OCI-LY7 (cell line): ENCODE measurements around the gene FUCA2. TPM values are rescaled to one million over a fixed set of nuclear protein-coding genes. Genes with fewer than 3 reads are reported as not detected.
A peak's percentile ranks its signal among the peaks of the same experiment; 100 is the strongest.

ENCODE experiments used
- BruUV-seq: library from RNA; stranded (reverse); fragments of 400-500 nt; replicated peaks from 2 replicates; lab custom pipeline; 2021; lab: Mats Ljungman, UMichigan
- CTCF ChIA-PET: fragments of 300-600 bp; sonication (Branson Sonifier 250); formaldehyde crosslinking; loops from one replicate; lab custom pipeline; 2022; ENCODE audit warnings: antibody characterized with exemption; ENCODE audit not compliant: unreplicated experiment; lab: Charles Lee
- POLR2A ChIA-PET: fragments of 300-600 bp; sonication (Branson Sonifier 250); formaldehyde crosslinking; loops from one replicate; lab custom pipeline; 2022; ENCODE audit warnings: antibody characterized with exemption; lab: Charles Lee
- DNase-seq: peaks from one replicate; pipeline ENCODE4 v3.0.0-alpha.2; 2015; ENCODE audit warnings: low spot score
- H2AFZ ChIP-seq: fragments of 200-600 bp; sonication (generic), shearing (Covaris generic); 2 replicates; pipeline ENCODE4 v1.6.1; 2014; ENCODE audit warnings: mild to moderate bottlenecking, antibody characterized with exemption, low read length, moderate library complexity
- H3K27ac ChIP-seq: fragments of 200-600 bp; sonication (generic); 2 replicates; pipeline ENCODE4 v1.5.1; 2014; ENCODE audit warnings: mixed run types, low read depth, mild to moderate bottlenecking, moderate library complexity, low read length, inconsistent platforms; ENCODE audit not compliant: poor library complexity, severe bottlenecking
- H3K36me3 ChIP-seq: fragments of 200-600 bp; sonication (generic); 2 replicates; pipeline ENCODE4 v1.6.1; 2014; ENCODE audit warnings: mild to moderate bottlenecking, antibody characterized with exemption, low read length, moderate library complexity, mixed read lengths; ENCODE audit not compliant: insufficient read depth
- H3K4me1 ChIP-seq: fragments of 200-600 bp; sonication (generic); 2 replicates; pipeline ENCODE4 v1.5.1; 2014; ENCODE audit warnings: mild to moderate bottlenecking, low read length; ENCODE audit not compliant: insufficient read depth, poor library complexity, severe bottlenecking
- H3K4me2 ChIP-seq: fragments of 200-600 bp; sonication (generic); 2 replicates; pipeline ENCODE4 v1.6.1; 2014; ENCODE audit warnings: mild to moderate bottlenecking, low read length
- H3K4me3 ChIP-seq: fragments of 200-600 bp; sonication (generic); 2 replicates; pipeline ENCODE4 v1.5.1; 2014; ENCODE audit warnings: mild to moderate bottlenecking, low read depth, low read length; ENCODE audit not compliant: poor library complexity, severe bottlenecking
- H3K79me2 ChIP-seq: fragments of 200-600 bp; sonication (generic); 2 replicates; pipeline ENCODE4 v1.6.1; 2016; ENCODE audit warnings: low read depth, mild to moderate bottlenecking, low read length, moderate library complexity, mixed read lengths; ENCODE audit not compliant: insufficient read depth
- H3K9me2 ChIP-seq: fragments of 200-600 bp; sonication (generic); 2 replicates; pipeline ENCODE4 v1.6.1; 2016; ENCODE audit warnings: mild to moderate bottlenecking, low read length, mixed read lengths; ENCODE audit not compliant: insufficient read depth
- H3K9me3 ChIP-seq: fragments of 200-600 bp; sonication (generic); 2 replicates; pipeline ENCODE4 v1.6.1; 2014; ENCODE audit warnings: mild to moderate bottlenecking, mixed run types, low read length, mixed read lengths
- H4K20me1 ChIP-seq: fragments of 200-600 bp; sonication (generic); 2 replicates; pipeline ENCODE4 v1.6.1; 2014; ENCODE audit warnings: mild to moderate bottlenecking, antibody characterized with exemption, low read length, moderate library complexity, mixed read lengths; ENCODE audit not compliant: insufficient read depth
- EZH2phosphoT487 ChIP-seq: fragments of 200-600 bp; sonication (generic); IDR thresholded peaks from 2 replicates; pipeline ENCODE4 v1.6.1; 2018; ENCODE audit warnings: low read depth, borderline replicate concordance, mild to moderate bottlenecking, mixed run types, antibody characterized with exemption, low read length, moderate library complexity, mixed read lengths
- intact Hi-C: fragments of 100-400 bp; cut with micrococcal nuclease; formaldehyde crosslinking; loops from one replicate; pipeline ENCODE4 v1.10.0; 2022; ENCODE audit not compliant: unreplicated experiment
- total RNA-seq, 2 experiments: library from RNA; depleted of rRNA in 1 of 2; stranded (reverse); fragments of >200 nt in 1 of 2; shearing (Covaris generic) in 1 of 2; gene quantifications; 2 replicates each; pipeline ENCODE4 v1.2.3, GENCODE V29; 2014 to 2022
- TF ChIP-seq, protein P1 (sequence below): fragments of 200-600 bp; sonication (generic); conservative IDR thresholded peaks from 2 replicates; pipeline ENCODE4 v1.5.1; 2014; ENCODE audit warnings: mild to moderate bottlenecking, antibody characterized with exemption, low read length, moderate library complexity, mixed read lengths

FUCA2 gene
- total RNA-seq, 2 experiments from 2014 or later = not detected

GRCh38 chr6:143507358-143508145 is 4.0 kb downstream of the FUCA2 start:
- no peak overlapping the region for H2AFZ ChIP-seq
- H3K4me1 ChIP-seq = peaks cover 11% of the 10 kb centered on the region
- no peak overlapping the region for H3K4me3 ChIP-seq
- CTCF ChIA-PET = no interaction called here
- POLR2A ChIA-PET = interaction anchor here (0.7 kb wide), 1 partner anchor 490 kb away, joined by 3 read pairs; no protein-coding TSS in a partner anchor
- no peaks in the 10 kb centered on the region for H3K36me3 ChIP-seq
- peak; percentile 32 for DNase-seq
- no peaks in the 10 kb centered on the region for H3K9me2 ChIP-seq
- no peak overlapping the region for H3K27ac ChIP-seq
- no TSS peak for BruUV-seq
- TF ChIP-seq, protein P1, sequence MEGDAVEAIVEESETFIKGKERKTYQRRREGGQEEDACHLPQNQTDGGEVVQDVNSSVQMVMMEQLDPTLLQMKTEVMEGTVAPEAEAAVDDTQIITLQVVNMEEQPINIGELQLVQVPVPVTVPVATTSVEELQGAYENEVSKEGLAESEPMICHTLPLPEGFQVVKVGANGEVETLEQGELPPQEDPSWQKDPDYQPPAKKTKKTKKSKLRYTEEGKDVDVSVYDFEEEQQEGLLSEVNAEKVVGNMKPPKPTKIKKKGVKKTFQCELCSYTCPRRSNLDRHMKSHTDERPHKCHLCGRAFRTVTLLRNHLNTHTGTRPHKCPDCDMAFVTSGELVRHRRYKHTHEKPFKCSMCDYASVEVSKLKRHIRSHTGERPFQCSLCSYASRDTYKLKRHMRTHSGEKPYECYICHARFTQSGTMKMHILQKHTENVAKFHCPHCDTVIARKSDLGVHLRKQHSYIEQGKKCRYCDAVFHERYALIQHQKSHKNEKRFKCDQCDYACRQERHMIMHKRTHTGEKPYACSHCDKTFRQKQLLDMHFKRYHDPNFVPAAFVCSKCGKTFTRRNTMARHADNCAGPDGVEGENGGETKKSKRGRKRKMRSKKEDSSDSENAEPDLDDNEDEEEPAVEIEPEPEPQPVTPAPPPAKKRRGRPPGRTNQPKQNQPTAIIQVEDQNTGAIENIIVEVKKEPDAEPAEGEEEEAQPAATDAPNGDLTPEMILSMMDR = no peak
- TF ChIP-seq EZH2phosphoT487 = no peak
- H3K9me3 ChIP-seq = no peaks in the 10 kb centered on the region
- H4K20me1 ChIP-seq = no peaks in the 10 kb centered on the region
- intact Hi-C loops = loop anchor here (10.0 kb wide), 2 partner anchors 813 to 1033 kb away; no protein-coding TSS in a partner anchor
- H3K4me2 ChIP-seq = peak overlapping the region; percentile 18; the same call in 1 of the 2 replicates
- H3K79me2 ChIP-seq = no peaks in the 10 kb centered on the region

GRCh38 chr6:143506620-143507019 is 4.9 kb downstream of the FUCA2 start:
- Histone ChIP-seq H4K20me1 (no peaks in the 10 kb centered on the region), H3K27ac (no peak overlapping the region), H3K4me3 (no peak overlapping the region), H2AFZ (no peak overlapping the region), H3K36me3 (no peaks in the 10 kb centered on the region), H3K9me2 (no peaks in the 10 kb centered on the region), H3K79me2 (no peaks in the 10 kb centered on the region), H3K9me3 (no peaks in the 10 kb centered on the region), H3K4me1 (peaks cover 11% of the 10 kb centered on the region), H3K4me2 (no peak overlapping the region)
- CTCF ChIA-PET = no interaction called here
- POLR2A ChIA-PET = interaction anchor here (0.8 kb wide), 1 partner anchor 10 kb away, joined by 11 read pairs; no protein-coding TSS in a partner anchor
- BruUV-seq = no TSS peak
- intact Hi-C loops = loop anchor here (10.0 kb wide), 2 partner anchors 812 to 1032 kb away; no protein-coding TSS in a partner anchor
- DNase-seq = no peak
- TF ChIP-seq EZH2phosphoT487 = no peak
- TF ChIP-seq, protein P1 = no peak

DNA sequence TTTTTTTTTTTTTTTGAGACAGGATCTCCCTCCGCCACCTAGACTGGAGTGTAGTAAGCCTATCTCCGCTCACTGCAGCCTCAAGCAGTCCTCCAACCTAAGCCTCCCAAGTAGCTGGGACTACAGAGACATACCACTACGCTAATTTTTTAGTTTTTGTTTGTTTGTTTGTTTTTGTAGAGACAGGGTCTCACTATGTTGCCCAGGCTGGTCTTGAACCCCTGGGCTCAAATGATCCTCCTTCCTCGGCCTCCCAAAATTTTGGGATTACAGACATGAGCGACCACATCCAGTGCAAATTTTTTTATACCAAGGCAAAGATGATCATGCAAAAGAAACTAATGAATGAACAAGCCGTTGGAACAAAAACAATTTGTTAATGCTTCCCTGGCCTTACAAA is 5.3 kb downstream of the FUCA2 start:
- Histone ChIP-seq H2AFZ (no peak overlapping the region), H3K4me2 (no peak overlapping the region), H3K4me1 (peaks cover 11% of the 10 kb centered on the region), H3K27ac (no peak overlapping the region), H3K79me2 (no peaks in the 10 kb centered on the region), H3K4me3 (no peak overlapping the region), H3K36me3 (no peaks in the 10 kb centered on the region), H3K9me2 (no peaks in the 10 kb centered on the region), H3K9me3 (no peaks in the 10 kb centered on the region), H4K20me1 (no peaks in the 10 kb centered on the region)
- no peak for DNase-seq
- intact Hi-C loops = loop anchor here (10.0 kb wide), 2 partner anchors 811 to 1031 kb away; no protein-coding TSS in a partner anchor
- no peak for TF ChIP-seq EZH2phosphoT487
- TF ChIP-seq, protein P1 = no peak
- CTCF ChIA-PET = no interaction called here
- BruUV-seq = no TSS peak
- POLR2A ChIA-PET = interaction anchor here (0.7 to 0.8 kb wide), 2 partner anchors 10 to 52 kb away, joined by 4 to 11 read pairs; no protein-coding TSS in a partner anchor
